ENCODE data around the gene HPCAL1. TPM values are rescaled to one million over a fixed set of nuclear protein-coding genes. Genes with fewer than 3 reads are reported as not detected.

The HPCAL1 gene
- polyA plus RNA-seq, 3 donors, result 82.1 to 99.5 (median 98.0) TPM

- no peak for DNase-seq
- H3K36me3 ChIP-seq (replicated peaks in 1 of 2; ENCODE audit: control insufficient read depth in 1 of 2, insufficient read depth in 2 of 2, low read length in 2 of 2), result peaks cover 6 to 21% of the 10 kb centered on the region in 2 donors
- H3K9me3 Mint-ChIP-seq, result no peaks in the 10 kb centered on the region
- no peak overlapping the region for H3K4me3 Mint-ChIP-seq
- no peak overlapping the region for H2AFZ ChIP-seq (ENCODE audit: insufficient read depth, low read depth, low read length, poor library complexity, severe bottlenecking)
- no peak overlapping the region for H3K4me3 ChIP-seq (replicated peaks in 1 of 3; ENCODE audit: low read depth in 2 of 3, low read length in 3 of 3)
- WGBS (ENCODE audit: insufficient coverage), result 89% methylated on average over 5 of the region's 10 CpGs
- no peaks in the 10 kb centered on the region for H3K27me3 Mint-ChIP-seq (ENCODE audit: low read depth in 3 of 3)
- H3K36me3 Mint-ChIP-seq, result peaks cover 27 to 43% of the 10 kb centered on the region in 2 donors
- H3K79me2 ChIP-seq (ENCODE audit: insufficient read depth, low read length), result peaks cover 94% of the 10 kb centered on the region
- TF ChIP-seq, protein P1, sequence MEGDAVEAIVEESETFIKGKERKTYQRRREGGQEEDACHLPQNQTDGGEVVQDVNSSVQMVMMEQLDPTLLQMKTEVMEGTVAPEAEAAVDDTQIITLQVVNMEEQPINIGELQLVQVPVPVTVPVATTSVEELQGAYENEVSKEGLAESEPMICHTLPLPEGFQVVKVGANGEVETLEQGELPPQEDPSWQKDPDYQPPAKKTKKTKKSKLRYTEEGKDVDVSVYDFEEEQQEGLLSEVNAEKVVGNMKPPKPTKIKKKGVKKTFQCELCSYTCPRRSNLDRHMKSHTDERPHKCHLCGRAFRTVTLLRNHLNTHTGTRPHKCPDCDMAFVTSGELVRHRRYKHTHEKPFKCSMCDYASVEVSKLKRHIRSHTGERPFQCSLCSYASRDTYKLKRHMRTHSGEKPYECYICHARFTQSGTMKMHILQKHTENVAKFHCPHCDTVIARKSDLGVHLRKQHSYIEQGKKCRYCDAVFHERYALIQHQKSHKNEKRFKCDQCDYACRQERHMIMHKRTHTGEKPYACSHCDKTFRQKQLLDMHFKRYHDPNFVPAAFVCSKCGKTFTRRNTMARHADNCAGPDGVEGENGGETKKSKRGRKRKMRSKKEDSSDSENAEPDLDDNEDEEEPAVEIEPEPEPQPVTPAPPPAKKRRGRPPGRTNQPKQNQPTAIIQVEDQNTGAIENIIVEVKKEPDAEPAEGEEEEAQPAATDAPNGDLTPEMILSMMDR (IDR thresholded peaks at IDR 0.05), result no peak
- H3K27ac ChIP-seq (ENCODE audit: low read depth in 1 of 2, low read length in 2 of 2), result no peak overlapping the region
- H3K4me1 Mint-ChIP-seq, result peaks cover 38% of the 10 kb centered on the region
- peaks cover 100% of the 10 kb centered on the region for H4K20me1 ChIP-seq (ENCODE audit: insufficient read depth, low read length)
- H3K9ac ChIP-seq (ENCODE audit: insufficient read depth, low read length, poor library complexity, severe bottlenecking), result no peak overlapping the region
- no peak overlapping the region for H3K4me2 ChIP-seq (replicated peaks; ENCODE audit: extremely low read depth, low read length, poor library complexity, severe bottlenecking)
- H3K27me3 ChIP-seq (ENCODE audit: control insufficient read depth in 2 of 2, insufficient read depth in 2 of 2, low read length in 2 of 2), result no peaks in the 10 kb centered on the region
- H3K4me1 ChIP-seq (ENCODE audit: control insufficient read depth in 1 of 2, insufficient read depth in 2 of 2, low read length in 2 of 2), result peaks cover 24 to 28% of the 10 kb centered on the region in 2 donors
- intact Hi-C loops (cut with micrococcal nuclease), result no loop called here
- peak overlapping the region in 1 of 7 donors; percentile 38 for H3K27ac Mint-ChIP-seq
- no peaks in the 10 kb centered on the region for H3K9me3 ChIP-seq (replicated peaks in 1 of 2; ENCODE audit: control insufficient read depth in 1 of 2, insufficient read depth in 1 of 2, low read length in 2 of 2)
Measured at GRCh38 chr2:10373931-10374330, 71.2 kb downstream of the HPCAL1 start.

GRCh38 chr2:10374362-10374943, 71.7 kb downstream of the HPCAL1 start:
- peaks cover 29 to 33% of the 10 kb centered on the region in 2 donors for H3K4me1 ChIP-seq (ENCODE audit: control insufficient read depth in 1 of 2, insufficient read depth in 2 of 2, low read length in 2 of 2)
- TF ChIP-seq, protein P1 (IDR thresholded peaks at IDR 0.05), result no peak
- H3K9me3 ChIP-seq (replicated peaks in 1 of 2; ENCODE audit: control insufficient read depth in 1 of 2, insufficient read depth in 1 of 2, low read length in 2 of 2), result no peaks in the 10 kb centered on the region
- no peak overlapping the region for H3K27ac ChIP-seq (ENCODE audit: low read depth in 1 of 2, low read length in 2 of 2)
- H3K27ac Mint-ChIP-seq, result peak overlapping the region in 5 of 7 donors; percentile 19 to 76 (median 60)
- no peak overlapping the region for H3K4me3 ChIP-seq (replicated peaks in 1 of 3; ENCODE audit: low read depth in 2 of 3, low read length in 3 of 3)
- no peak overlapping the region for H2AFZ ChIP-seq (ENCODE audit: insufficient read depth, low read depth, low read length, poor library complexity, severe bottlenecking)
- peaks cover 100% of the 10 kb centered on the region for H4K20me1 ChIP-seq (ENCODE audit: insufficient read depth, low read length)
- peaks cover 6 to 16% of the 10 kb centered on the region in 2 donors for H3K36me3 ChIP-seq (replicated peaks in 1 of 2; ENCODE audit: control insufficient read depth in 1 of 2, insufficient read depth in 2 of 2, low read length in 2 of 2)
- H3K4me1 Mint-ChIP-seq, result peaks cover 44% of the 10 kb centered on the region
- no peak overlapping the region for H3K4me2 ChIP-seq (replicated peaks; ENCODE audit: extremely low read depth, low read length, poor library complexity, severe bottlenecking)
- 99% methylated on average over 9 of the region's 13 CpGs for WGBS (ENCODE audit: insufficient coverage)
- no peaks in the 10 kb centered on the region for H3K9me3 Mint-ChIP-seq
- intact Hi-C loops (cut with micrococcal nuclease), result no loop called here
- no peak for DNase-seq
- no peak overlapping the region for H3K4me3 Mint-ChIP-seq
- no peaks in the 10 kb centered on the region for H3K27me3 ChIP-seq (ENCODE audit: control insufficient read depth in 2 of 2, insufficient read depth in 2 of 2, low read length in 2 of 2)
- H3K79me2 ChIP-seq (ENCODE audit: insufficient read depth, low read length), result peaks cover 94% of the 10 kb centered on the region
- peaks cover 27 to 39% of the 10 kb centered on the region in 2 donors for H3K36me3 Mint-ChIP-seq
- H3K27me3 Mint-ChIP-seq (ENCODE audit: low read depth in 3 of 3), result peaks cover 0 to 2% (median 2%) of the 10 kb centered on the region in 3 donors
- no peak overlapping the region for H3K9ac ChIP-seq (ENCODE audit: insufficient read depth, low read length, poor library complexity, severe bottlenecking)
